NCI-H1436 treated with DMSO at 0.1 percent for 48 hours (cell line): Measurements from ENCODE around the gene RPTOR.

ENCODE experiments used
- DNase-seq: peaks from one replicate; lab custom pipeline; 2025; lab: John Stamatoyannopoulos, UW

RPTOR gene

GRCh38 chr17:80930335-80931279, 386.0 kb downstream of the RPTOR start:
- no peak for DNase-seq

GRCh38 chr17:80931421-80932265, 387.0 kb downstream of the RPTOR start:
- DNase-seq = no peak

- no peak for DNase-seq
These were observed 390.9 kb downstream of the RPTOR start for GRCh38 chr17:80935526-80935925.

GRCh38 chr17:80936218-80936617, 391.6 kb downstream of the RPTOR start:
- no peak for DNase-seq

DNA sequence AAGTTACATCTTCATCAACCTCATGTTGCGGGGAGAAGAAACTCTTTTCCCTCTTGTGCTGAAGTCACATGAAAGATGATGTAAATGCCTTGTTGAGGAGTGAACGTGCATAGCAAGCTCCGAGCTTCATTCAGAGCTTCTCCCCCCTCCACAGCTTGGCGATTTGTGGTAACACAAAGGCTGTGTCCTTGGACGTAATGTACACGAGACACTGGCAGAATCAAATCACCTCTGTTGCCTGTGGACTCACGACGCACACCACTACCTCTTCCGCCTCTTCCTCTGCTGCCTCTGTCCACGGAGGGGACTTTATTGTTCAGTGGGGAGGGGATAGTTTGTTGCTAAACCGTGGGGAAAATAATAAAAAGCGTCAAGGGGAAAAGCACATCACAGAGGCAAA, 392.1 kb downstream of the RPTOR start:
- no peak for DNase-seq

DNA sequence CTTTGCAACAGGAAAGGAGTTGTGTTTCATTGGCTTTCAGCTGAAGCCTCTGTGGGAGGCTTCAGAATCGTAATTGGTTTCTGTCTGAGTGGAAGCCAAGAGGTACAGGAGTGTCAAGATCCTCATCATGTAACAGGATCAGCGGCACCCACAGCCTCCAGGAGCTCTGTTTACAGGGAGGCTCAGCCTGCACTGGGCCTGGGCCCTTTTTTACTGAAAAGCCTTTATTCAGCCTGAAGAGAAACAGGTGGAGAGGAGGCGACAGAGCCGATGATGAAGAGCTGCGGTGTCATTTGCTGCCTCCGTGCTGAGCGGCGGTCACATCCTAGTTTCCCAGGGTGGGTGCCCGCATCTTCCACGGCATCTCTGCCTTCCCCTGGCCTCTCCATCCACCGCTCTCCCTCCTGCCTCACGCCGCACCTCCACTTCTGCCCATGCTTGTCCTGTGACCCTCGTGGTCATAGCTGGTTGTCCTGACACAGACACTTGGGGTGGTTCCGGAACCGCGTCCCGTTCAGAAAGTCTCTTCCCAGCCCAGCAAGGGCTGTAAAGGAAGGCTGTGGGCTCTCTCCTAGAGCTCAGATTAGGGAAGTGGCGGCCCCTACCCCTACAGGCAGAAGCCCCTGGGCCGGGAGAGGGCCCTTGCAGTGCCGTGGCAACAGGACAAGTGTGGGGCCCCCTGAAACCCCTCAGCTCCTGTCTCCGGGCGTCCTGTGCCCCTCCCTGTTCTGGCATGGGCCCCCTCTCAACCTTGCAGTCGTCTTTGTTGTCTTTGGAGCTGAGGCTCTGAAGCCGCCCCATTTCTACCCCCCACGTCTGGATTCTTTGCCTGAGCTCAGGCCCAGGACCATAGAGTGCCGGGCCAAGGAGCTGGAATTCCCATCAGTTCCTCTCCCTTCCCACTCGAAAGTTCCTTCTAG, 393.1 kb downstream of the RPTOR start:
- no peak for DNase-seq

- DNase-seq = no peak
These were observed 393.9 kb downstream of the RPTOR start for GRCh38 chr17:80938556-80938955.

- DNase-seq = no peak
These were observed 394.8 kb downstream of the RPTOR start for GRCh38 chr17:80939151-80940145.

GRCh38 chr17:80940171-80941123, 395.8 kb downstream of the RPTOR start:
- no peak for DNase-seq

GRCh38 chr17:80941171-80941570, 396.5 kb downstream of the RPTOR start:
- no peak for DNase-seq

DNA sequence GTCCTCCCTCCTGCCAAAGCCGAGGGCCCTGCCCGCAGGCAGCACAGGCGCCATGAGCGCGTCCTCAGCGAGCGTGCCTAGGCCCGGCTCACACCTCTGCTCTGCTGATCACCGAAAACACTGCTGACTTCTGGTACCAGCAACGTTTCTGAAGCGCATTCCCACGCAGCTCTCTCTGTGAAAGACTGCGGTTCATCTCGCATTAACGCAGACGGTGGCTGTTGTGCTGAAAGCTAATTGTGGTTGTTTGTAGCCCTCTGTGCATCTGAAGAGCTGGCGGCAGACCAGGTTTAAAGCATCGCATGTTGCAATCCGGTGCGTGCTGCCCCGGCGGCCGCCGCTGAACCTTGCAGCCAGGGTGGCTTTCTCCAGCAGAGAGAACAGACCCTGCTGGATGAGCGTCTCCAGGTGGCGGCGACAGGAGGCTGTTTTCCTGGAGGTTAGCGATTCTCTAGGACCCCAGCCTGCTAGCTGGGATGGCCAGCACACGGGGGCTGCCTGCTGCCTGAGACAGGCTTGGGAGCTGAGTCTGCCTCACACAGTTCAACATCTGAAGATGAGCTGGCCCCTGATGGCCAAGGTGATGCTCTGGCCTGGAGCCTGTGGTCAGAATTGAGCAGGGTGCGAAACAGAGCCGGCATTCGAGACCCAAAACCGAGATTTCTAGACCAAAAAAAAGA, 397.2 kb downstream of the RPTOR start:
- no peak for DNase-seq

DNA sequence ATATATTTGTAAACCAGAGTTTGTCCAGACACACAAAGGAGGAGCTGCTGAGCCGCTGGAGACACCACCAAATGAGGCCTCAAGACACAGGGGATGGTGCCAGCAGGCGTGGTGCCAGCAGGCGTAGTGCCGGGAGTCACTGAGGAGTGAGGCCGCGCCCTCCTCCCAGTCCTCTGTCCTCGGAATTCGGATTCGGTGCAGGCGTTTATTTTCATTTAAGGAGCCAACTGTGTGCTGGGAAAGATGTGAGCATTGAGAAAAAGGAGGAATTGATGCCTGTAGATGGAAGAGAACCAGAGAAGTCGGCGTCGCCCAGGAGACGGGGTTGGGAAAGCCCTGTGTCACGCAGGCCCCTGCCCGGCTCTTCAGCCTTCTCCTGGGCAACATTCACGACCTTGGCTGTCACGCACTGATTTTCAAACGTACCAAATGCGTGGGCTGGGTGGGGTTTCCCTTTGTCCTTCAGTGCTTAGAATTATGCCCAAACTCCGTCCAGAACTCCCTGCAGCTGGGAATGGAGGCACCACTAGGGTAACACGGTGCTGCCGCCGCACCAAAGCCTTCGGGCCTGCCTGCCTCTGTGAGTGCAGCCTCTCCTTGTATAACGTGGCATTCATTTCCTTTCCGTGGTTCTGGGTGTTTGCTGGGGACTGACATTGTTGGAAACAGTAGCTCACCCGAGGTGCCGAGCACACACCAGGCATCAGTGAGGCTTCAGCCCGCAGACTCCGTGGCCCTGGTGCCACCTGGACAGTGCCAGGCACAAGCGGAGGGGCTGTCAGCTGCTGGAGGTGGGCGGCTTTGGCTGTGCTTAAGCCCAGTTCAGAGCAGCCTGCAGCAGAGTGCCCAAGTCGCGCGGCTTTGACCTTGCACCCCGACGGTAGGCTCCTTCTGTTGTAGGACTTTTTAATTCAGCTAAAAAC, 398.0 kb downstream of the RPTOR start:
- DNase-seq = no peak

- no peak for DNase-seq
These were observed 398.9 kb downstream of the RPTOR start for GRCh38 chr17:80943346-80944145.

DNA sequence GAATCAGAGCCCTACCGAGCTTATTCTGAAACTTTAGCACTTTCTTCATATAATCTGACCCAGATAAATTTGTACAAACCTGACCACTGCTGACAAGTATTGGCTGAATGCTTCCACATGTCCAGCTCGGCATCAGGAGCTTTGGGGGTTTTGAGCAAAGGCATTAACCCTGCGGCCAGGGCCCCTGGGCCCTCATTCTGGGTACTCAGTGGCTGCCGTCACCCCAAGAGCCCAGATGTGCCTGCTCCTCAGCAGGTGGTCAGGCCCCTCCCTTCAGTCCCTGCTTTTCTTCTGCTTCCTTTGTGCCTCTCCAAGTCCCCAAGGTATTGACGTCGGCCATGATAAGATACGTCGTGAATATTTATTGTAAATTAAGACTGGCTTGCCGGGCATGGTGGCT, 399.7 kb downstream of the RPTOR start:
- DNase-seq = no peak

DNA sequence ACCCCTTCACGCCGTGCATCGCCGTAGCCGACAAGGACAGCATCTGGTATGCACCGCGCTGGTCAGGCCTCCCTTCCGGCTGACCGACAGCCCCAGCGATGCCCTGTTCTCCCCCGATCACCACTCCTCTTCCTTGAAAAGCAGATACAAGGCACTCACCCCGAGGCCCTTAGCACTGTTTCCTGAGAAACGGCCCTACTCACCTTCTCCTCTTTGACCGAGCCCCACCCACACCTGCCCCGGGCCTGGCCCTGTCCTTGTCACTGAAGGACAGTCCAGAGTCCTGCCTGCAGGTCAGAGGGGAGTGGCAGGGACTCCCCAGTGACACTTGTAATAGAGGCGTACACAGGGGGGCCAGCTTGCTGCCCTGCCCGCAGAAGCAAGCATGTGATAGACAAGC, 401.1 kb downstream of the RPTOR start:
- DNase-seq = no peak

DNA sequence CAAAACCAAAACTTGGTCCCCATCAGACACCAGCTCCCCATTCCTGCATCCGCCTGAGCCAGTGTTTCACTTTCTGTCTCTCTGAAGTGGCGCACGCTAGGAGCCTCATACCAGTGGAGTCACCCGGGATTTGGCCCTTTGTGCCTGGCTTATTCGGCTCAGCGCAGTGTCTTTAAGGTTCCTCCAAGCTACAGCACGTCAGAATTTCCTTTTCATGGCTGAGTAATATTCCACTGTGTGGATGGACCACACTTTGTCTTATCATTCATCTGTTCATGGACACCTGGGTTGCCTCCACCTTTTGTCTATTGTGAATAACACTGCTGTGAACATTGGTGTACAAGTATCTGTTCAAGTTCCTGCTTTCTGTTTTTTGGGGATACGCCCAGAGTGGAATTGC, 401.8 kb downstream of the RPTOR start:
- no peak for DNase-seq
